ENCODE results near the gene DIS3L2. TPM values are rescaled to one million over a fixed set of nuclear protein-coding genes. Genes with fewer than 3 reads are reported as not detected.

DIS3L2 gene
- total and polyA plus RNA-seq, 2 of the 8 experiments (the other 6 are each of a cell fraction or from before 2014, with no cell fraction given): 11.5 to 21.6 TPM

DNA sequence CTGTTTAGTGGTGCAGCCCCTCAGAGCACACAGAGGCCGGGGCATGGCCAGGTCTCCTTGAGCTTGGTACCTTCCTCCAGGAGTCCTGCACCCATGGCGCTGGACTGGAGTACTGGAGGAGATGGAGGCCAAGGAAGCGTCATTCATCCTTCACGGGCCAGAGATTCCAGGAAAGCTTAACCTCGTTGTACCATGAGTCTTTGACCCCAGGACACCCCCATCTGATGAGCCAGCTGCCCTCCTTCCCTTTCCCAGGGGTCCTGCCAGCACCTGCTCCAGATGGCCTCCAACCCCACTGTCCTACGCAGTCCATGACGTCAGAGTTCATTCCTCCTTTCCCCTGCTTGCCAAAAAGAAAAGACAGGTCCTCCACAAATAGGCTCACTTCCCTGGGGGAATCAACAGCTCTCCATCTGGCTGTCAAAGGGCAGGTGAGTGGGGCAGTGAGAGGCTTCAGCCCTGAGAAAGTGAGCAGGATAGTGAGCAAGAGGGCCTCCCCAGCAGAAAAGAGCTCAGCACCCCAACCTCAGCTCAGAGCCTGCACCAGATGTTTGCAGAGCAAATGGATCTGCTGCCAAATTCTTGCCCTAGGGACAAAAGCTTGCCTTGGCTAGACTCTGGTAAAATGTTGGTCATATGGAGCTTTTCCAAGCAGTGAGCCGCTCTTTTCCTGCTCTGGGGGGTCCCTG is 30.8 kb upstream of the DIS3L2 start (continued):
- TF ChIP-seq CHD1 (IDR thresholded peaks at IDR 0.05; ENCODE audit: low read depth, low read length): no peak
- no peak for TF ChIP-seq EP300 (IDR thresholded peaks at IDR 0.05; ENCODE audit: borderline replicate concordance in 1 of 2, low read depth in 2 of 2, low read length in 2 of 2)
- TF ChIP-seq HDAC6 (IDR thresholded peaks at IDR 0.05; ENCODE audit: low read depth, low read length): no peak
- TF ChIP-seq, protein P1, sequence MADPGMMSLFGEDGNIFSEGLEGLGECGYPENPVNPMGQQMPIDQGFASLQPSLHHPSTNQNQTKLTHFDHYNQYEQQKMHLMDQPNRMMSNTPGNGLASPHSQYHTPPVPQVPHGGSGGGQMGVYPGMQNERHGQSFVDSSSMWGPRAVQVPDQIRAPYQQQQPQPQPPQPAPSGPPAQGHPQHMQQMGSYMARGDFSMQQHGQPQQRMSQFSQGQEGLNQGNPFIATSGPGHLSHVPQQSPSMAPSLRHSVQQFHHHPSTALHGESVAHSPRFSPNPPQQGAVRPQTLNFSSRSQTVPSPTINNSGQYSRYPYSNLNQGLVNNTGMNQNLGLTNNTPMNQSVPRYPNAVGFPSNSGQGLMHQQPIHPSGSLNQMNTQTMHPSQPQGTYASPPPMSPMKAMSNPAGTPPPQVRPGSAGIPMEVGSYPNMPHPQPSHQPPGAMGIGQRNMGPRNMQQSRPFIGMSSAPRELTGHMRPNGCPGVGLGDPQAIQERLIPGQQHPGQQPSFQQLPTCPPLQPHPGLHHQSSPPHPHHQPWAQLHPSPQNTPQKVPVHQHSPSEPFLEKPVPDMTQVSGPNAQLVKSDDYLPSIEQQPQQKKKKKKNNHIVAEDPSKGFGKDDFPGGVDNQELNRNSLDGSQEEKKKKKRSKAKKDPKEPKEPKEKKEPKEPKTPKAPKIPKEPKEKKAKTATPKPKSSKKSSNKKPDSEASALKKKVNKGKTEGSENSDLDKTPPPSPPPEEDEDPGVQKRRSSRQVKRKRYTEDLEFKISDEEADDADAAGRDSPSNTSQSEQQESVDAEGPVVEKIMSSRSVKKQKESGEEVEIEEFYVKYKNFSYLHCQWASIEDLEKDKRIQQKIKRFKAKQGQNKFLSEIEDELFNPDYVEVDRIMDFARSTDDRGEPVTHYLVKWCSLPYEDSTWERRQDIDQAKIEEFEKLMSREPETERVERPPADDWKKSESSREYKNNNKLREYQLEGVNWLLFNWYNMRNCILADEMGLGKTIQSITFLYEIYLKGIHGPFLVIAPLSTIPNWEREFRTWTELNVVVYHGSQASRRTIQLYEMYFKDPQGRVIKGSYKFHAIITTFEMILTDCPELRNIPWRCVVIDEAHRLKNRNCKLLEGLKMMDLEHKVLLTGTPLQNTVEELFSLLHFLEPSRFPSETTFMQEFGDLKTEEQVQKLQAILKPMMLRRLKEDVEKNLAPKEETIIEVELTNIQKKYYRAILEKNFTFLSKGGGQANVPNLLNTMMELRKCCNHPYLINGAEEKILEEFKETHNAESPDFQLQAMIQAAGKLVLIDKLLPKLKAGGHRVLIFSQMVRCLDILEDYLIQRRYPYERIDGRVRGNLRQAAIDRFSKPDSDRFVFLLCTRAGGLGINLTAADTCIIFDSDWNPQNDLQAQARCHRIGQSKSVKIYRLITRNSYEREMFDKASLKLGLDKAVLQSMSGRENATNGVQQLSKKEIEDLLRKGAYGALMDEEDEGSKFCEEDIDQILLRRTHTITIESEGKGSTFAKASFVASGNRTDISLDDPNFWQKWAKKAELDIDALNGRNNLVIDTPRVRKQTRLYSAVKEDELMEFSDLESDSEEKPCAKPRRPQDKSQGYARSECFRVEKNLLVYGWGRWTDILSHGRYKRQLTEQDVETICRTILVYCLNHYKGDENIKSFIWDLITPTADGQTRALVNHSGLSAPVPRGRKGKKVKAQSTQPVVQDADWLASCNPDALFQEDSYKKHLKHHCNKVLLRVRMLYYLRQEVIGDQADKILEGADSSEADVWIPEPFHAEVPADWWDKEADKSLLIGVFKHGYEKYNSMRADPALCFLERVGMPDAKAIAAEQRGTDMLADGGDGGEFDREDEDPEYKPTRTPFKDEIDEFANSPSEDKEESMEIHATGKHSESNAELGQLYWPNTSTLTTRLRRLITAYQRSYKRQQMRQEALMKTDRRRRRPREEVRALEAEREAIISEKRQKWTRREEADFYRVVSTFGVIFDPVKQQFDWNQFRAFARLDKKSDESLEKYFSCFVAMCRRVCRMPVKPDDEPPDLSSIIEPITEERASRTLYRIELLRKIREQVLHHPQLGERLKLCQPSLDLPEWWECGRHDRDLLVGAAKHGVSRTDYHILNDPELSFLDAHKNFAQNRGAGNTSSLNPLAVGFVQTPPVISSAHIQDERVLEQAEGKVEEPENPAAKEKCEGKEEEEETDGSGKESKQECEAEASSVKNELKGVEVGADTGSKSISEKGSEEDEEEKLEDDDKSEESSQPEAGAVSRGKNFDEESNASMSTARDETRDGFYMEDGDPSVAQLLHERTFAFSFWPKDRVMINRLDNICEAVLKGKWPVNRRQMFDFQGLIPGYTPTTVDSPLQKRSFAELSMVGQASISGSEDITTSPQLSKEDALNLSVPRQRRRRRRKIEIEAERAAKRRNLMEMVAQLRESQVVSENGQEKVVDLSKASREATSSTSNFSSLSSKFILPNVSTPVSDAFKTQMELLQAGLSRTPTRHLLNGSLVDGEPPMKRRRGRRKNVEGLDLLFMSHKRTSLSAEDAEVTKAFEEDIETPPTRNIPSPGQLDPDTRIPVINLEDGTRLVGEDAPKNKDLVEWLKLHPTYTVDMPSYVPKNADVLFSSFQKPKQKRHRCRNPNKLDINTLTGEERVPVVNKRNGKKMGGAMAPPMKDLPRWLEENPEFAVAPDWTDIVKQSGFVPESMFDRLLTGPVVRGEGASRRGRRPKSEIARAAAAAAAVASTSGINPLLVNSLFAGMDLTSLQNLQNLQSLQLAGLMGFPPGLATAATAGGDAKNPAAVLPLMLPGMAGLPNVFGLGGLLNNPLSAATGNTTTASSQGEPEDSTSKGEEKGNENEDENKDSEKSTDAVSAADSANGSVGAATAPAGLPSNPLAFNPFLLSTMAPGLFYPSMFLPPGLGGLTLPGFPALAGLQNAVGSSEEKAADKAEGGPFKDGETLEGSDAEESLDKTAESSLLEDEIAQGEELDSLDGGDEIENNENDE (IDR thresholded peaks at IDR 0.05; ENCODE audit: insufficient replicate concordance, low read length): no peak
- TF ChIP-seq TBP (IDR thresholded peaks at IDR 0.05; ENCODE audit: low read depth, low read length): no peak
- TF ChIP-seq SP2 (IDR thresholded peaks at IDR 0.05; ENCODE audit: low read length): no peak
- TF ChIP-seq BRCA1 (IDR thresholded peaks at IDR 0.05; ENCODE audit: low read depth, low read length): no peak

Data from H1 (cell line).